ENCODE measurements around the gene MSH5. TPM values are rescaled to one million over a fixed set of nuclear protein-coding genes. Genes with fewer than 3 reads are reported as not detected.
"Not testable (repeated sequence)": the region's sequence is repeated elsewhere in the genome, so short reads cannot be mapped to it uniquely, and the experiment has no call there.

MSH5 gene
- polyA plus RNA-seq, 1 donor (not counting 4 experiments of a cell fraction or from before 2014, with no cell fraction given) = 14.8 TPM

DNA sequence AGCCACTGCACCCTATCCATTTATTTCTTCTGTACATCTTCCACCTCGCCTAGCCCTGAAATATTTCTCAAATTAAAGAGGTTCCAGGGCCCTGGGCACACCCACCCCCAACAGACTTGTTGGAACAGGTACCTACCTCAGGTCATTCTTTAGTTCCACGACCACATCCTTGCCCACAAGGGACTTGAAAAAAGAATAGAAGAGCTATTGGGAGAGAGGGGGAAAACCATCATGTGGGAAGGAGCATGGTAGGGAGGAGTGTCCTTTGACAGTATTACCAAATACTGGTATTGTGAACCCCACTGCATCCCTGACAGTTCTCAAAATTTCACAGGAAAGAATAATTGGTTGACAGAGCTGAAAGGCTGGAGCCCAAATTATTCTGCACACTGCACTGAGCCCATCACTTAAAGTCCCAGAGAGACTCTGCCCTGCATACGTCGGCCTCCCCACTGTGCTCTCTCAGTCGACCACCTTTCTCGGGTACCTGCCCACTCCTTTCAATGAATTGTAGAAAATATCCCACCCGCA, 66.2 kb downstream of the MSH5 start:
- no peak for DNase-seq (ENCODE audit: low read depth, low spot score)
- no peaks in the 10 kb centered on the region for H4K20me1 ChIP-seq (ENCODE audit: control insufficient read depth, extremely low read depth, insufficient read depth, low read length)
- H3K27me3 ChIP-seq (ENCODE audit: control insufficient read depth, extremely low read depth, insufficient read depth, low read length) = no peaks in the 10 kb centered on the region
- H3K79me2 ChIP-seq (ENCODE audit: control insufficient read depth, insufficient read depth, low read length) = peaks cover 6% of the 10 kb centered on the region
- no peaks in the 10 kb centered on the region for H3K9me1 ChIP-seq (ENCODE audit: control insufficient read depth, extremely low read depth, insufficient read depth, low read length)
- H2AFZ ChIP-seq (ENCODE audit: control insufficient read depth, low read length) = peak overlapping the region; percentile 82
- H3K27ac ChIP-seq (ENCODE audit: control insufficient read depth, insufficient read depth, low read length) = peak overlapping the region; percentile 70
- FAIRE-seq = peak; percentile 51
- TF ChIP-seq, protein P1, sequence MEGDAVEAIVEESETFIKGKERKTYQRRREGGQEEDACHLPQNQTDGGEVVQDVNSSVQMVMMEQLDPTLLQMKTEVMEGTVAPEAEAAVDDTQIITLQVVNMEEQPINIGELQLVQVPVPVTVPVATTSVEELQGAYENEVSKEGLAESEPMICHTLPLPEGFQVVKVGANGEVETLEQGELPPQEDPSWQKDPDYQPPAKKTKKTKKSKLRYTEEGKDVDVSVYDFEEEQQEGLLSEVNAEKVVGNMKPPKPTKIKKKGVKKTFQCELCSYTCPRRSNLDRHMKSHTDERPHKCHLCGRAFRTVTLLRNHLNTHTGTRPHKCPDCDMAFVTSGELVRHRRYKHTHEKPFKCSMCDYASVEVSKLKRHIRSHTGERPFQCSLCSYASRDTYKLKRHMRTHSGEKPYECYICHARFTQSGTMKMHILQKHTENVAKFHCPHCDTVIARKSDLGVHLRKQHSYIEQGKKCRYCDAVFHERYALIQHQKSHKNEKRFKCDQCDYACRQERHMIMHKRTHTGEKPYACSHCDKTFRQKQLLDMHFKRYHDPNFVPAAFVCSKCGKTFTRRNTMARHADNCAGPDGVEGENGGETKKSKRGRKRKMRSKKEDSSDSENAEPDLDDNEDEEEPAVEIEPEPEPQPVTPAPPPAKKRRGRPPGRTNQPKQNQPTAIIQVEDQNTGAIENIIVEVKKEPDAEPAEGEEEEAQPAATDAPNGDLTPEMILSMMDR (optimal IDR thresholded peaks at IDR 0.05 in 1 of 3, IDR thresholded peaks at IDR 0.05 in 1 of 3, conservative IDR thresholded peaks at IDR 0.05 in 1 of 3; ENCODE audit: extremely low read depth in 1 of 3, insufficient read depth in 2 of 3, low read length in 3 of 3) = no peak
- TF ChIP-seq EZH2 (IDR thresholded peaks at IDR 0.05; ENCODE audit: low read length) = no peak
- peak overlapping the region; percentile 83 for H3K9ac ChIP-seq (ENCODE audit: control insufficient read depth, extremely low read depth, insufficient read depth, low read length)
- H3K4me3 ChIP-seq (ENCODE audit: control insufficient read depth in 2 of 3, extremely low read depth in 1 of 3, insufficient read depth in 2 of 3, low read depth in 1 of 3, low read length in 3 of 3) = peak overlapping the region; percentile 80 to 89 (median 84)
- no peaks in the 10 kb centered on the region for H3K36me3 ChIP-seq (ENCODE audit: control insufficient read depth in 2 of 2, extremely low read depth in 1 of 2, insufficient read depth in 2 of 2, low read length in 2 of 2)
- H3K4me2 ChIP-seq (ENCODE audit: control insufficient read depth, extremely low read depth, insufficient read depth, low read depth, low read length) = peak overlapping the region; percentile 68
- H3K9me3 ChIP-seq (ENCODE audit: control insufficient read depth, low read depth, low read length) = no peaks in the 10 kb centered on the region
- dilution Hi-C loops (cut with MboI; ENCODE audit: extremely low pct_ligation_motif_present, low sequenced_read_pairs) = no loop called here
- H3K4me1 ChIP-seq (ENCODE audit: control insufficient read depth, extremely low read depth, insufficient read depth, low read length) = peaks cover 8% of the 10 kb centered on the region

DNA sequence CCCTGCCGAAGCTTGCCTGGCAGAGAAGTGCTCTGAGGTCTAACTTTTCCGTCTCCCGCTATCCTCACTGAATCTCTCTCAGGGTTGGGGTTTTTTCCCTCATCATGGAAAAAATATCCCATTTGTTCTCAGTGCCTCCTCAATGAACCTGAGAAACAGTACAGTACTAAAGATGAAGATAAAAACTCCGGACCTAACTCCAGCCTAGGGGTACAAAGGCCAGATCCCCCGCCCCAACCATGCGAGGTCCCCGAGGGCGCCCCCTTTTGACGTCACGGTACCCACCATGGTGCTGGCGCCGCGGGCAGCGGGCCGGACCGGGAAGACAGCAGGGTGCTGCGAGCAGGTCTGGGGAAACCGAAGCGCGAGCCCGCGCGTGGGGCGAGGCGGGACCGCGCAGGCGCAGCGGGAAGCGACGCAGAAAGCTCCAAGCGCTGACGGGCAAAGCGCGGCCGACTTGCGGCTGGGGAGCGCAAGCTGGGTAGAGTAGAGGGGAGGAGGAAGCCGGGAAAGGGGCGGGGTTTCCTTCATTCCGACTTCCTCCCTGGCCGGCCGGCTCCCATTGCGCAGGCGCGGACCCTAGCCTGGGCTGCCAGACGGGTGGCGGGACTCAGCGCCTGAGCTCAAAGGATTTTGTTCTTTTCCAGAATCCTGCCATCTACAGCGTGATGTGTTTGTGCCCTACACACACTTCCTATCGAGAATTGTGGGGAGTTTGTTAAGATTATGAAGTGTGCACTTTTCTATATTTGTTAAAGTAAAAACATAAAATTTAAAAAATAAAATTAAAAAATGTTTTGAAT, 66.9 kb downstream of the MSH5 start, which contains the start of gene LSM2:
TSS of gene LSM2 (minus strand) at position 497 of the 803 bp plus-strand sequence. CDS start at position 288, 209 bp downstream.
- peak within 1 kb of the TSS; percentile 68 for H3K4me2 ChIP-seq (ENCODE audit: control insufficient read depth, extremely low read depth, insufficient read depth, low read depth, low read length)
- H3K9me1 ChIP-seq (ENCODE audit: control insufficient read depth, extremely low read depth, insufficient read depth, low read length) = no peaks in the 10 kb centered on the region
- H4K20me1 ChIP-seq (ENCODE audit: control insufficient read depth, extremely low read depth, insufficient read depth, low read length) = no peaks in the 10 kb centered on the region
- peaks cover 6% of the 10 kb centered on the region for H3K79me2 ChIP-seq (ENCODE audit: control insufficient read depth, insufficient read depth, low read length)
- TF ChIP-seq, protein P1 (optimal IDR thresholded peaks at IDR 0.05 in 1 of 3, IDR thresholded peaks at IDR 0.05 in 1 of 3, conservative IDR thresholded peaks at IDR 0.05 in 1 of 3; ENCODE audit: extremely low read depth in 1 of 3, insufficient read depth in 2 of 3, low read length in 3 of 3) = peak in 1 of 3 experiments; percentile 43
- TF ChIP-seq EZH2 (IDR thresholded peaks at IDR 0.05; ENCODE audit: low read length) = no peak
- peak within 1 kb of the TSS; percentile 80 to 89 (median 84) for H3K4me3 ChIP-seq (ENCODE audit: control insufficient read depth in 2 of 3, extremely low read depth in 1 of 3, insufficient read depth in 2 of 3, low read depth in 1 of 3, low read length in 3 of 3)
- FAIRE-seq (peak; percentile 17), DNase-seq (ENCODE audit: low read depth, low spot score) (no peak)
- H3K27me3 ChIP-seq (ENCODE audit: control insufficient read depth, extremely low read depth, insufficient read depth, low read length) = no peaks in the 10 kb centered on the region
- no peaks in the 10 kb centered on the region for H3K36me3 ChIP-seq (ENCODE audit: control insufficient read depth in 2 of 2, extremely low read depth in 1 of 2, insufficient read depth in 2 of 2, low read length in 2 of 2)
- H3K9ac ChIP-seq (ENCODE audit: control insufficient read depth, extremely low read depth, insufficient read depth, low read length) = peak within 1 kb of the TSS; percentile 83
- H3K27ac ChIP-seq (ENCODE audit: control insufficient read depth, insufficient read depth, low read length) = peak within 1 kb of the TSS; percentile 70
- H2AFZ ChIP-seq (ENCODE audit: control insufficient read depth, low read length) = peak within 1 kb of the TSS; percentile 82
- peaks cover 8% of the 10 kb centered on the region for H3K4me1 ChIP-seq (ENCODE audit: control insufficient read depth, extremely low read depth, insufficient read depth, low read length)
- no peaks in the 10 kb centered on the region for H3K9me3 ChIP-seq (ENCODE audit: control insufficient read depth, low read depth, low read length)
- dilution Hi-C loops (cut with MboI; ENCODE audit: extremely low pct_ligation_motif_present, low sequenced_read_pairs) = no loop called here

DNA sequence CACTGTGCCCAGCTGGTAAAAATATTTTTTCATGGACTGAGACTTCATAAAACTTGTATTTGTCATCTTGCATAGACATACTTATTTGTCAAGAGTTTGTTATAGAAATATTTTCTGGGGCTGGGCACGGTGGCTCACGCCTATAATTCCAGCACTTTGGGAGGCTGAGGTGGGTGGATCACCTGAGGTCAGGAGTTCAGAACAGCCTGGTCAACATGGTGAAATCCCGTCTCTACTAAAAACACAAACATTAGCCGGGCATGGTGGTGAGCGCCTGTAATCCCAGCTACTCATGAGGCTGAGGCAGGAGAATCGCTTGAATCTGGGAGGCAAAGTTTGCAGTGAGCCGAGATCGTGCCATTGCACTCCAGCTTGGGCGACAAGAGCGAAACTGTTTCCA, 68.8 kb downstream of the MSH5 start:
- DNase-seq (ENCODE audit: low read depth, low spot score); H3K4me3 ChIP-seq (ENCODE audit: control insufficient read depth in 2 of 3, extremely low read depth in 1 of 3, insufficient read depth in 2 of 3, low read depth in 1 of 3, low read length in 3 of 3); H4K20me1 ChIP-seq (ENCODE audit: control insufficient read depth, extremely low read depth, insufficient read depth, low read length); H3K9me1 ChIP-seq (ENCODE audit: control insufficient read depth, extremely low read depth, insufficient read depth, low read length); H3K27ac ChIP-seq (ENCODE audit: control insufficient read depth, insufficient read depth, low read length); H3K79me2 ChIP-seq (ENCODE audit: control insufficient read depth, insufficient read depth, low read length); dilution Hi-C loops (cut with MboI; ENCODE audit: extremely low pct_ligation_motif_present, low sequenced_read_pairs); FAIRE-seq; H3K27me3 ChIP-seq (ENCODE audit: control insufficient read depth, extremely low read depth, insufficient read depth, low read length); H3K36me3 ChIP-seq (ENCODE audit: control insufficient read depth in 2 of 2, extremely low read depth in 1 of 2, insufficient read depth in 2 of 2, low read length in 2 of 2); H3K9me3 ChIP-seq (ENCODE audit: control insufficient read depth, low read depth, low read length); H2AFZ ChIP-seq (ENCODE audit: control insufficient read depth, low read length); H3K4me2 ChIP-seq (ENCODE audit: control insufficient read depth, extremely low read depth, insufficient read depth, low read depth, low read length); H3K9ac ChIP-seq (ENCODE audit: control insufficient read depth, extremely low read depth, insufficient read depth, low read length): not testable (repeated sequence)
- peaks cover 16% of the 10 kb centered on the region for H3K4me1 ChIP-seq (ENCODE audit: control insufficient read depth, extremely low read depth, insufficient read depth, low read length)

Measured in keratinocyte (primary cell).